H9 (cell line): ENCODE results near the gene GLDC. TPM values are rescaled to one million over a fixed set of nuclear protein-coding genes. Genes with fewer than 3 reads are reported as not detected.

Source experiments
- DNase-seq: peaks from one replicate; pipeline ENCODE4 v3.0.0-alpha.2; 2017
- H2AFZ ChIP-seq: one replicate; pipeline ENCODE4 v1.6.1; 2013; ENCODE audit warnings: mild to moderate bottlenecking, low read length, control low read depth, moderate library complexity
- H2AK5ac ChIP-seq: 2 replicates; pipeline ENCODE4 v1.6.1; 2013; ENCODE audit warnings: low read length, control low read depth, mixed read lengths; ENCODE audit not compliant: insufficient read length
- H2BK120ac ChIP-seq: one replicate; pipeline ENCODE4 v1.6.1; 2013; ENCODE audit warnings: low read depth, mild to moderate bottlenecking, low read length, control low read depth, inconsistent platforms; ENCODE audit not compliant: poor library complexity, severe bottlenecking
- H2BK12ac ChIP-seq: 2 replicates; pipeline ENCODE4 v1.6.1; 2013; ENCODE audit warnings: low read length, control low read depth, mixed read lengths, low read depth; ENCODE audit not compliant: insufficient read length
- H2BK15ac ChIP-seq: 2 replicates; pipeline ENCODE4 v1.6.1; 2013; ENCODE audit warnings: low read depth, low read length, control low read depth
- H2BK20ac ChIP-seq: one replicate; pipeline ENCODE4 v1.6.1; 2013; ENCODE audit warnings: low read depth, mild to moderate bottlenecking, low read length, control low read depth, inconsistent platforms; ENCODE audit not compliant: poor library complexity, severe bottlenecking
- H2BK5ac ChIP-seq: 2 replicates; pipeline ENCODE4 v1.6.1; 2013; ENCODE audit warnings: low read length, control low read depth, mixed read lengths; ENCODE audit not compliant: insufficient read length
- H3K14ac ChIP-seq: 2 replicates; pipeline ENCODE4 v1.6.1; 2013; ENCODE audit warnings: low read length, control low read depth; ENCODE audit not compliant: insufficient read depth
- H3K18ac ChIP-seq: 2 replicates; pipeline ENCODE4 v1.6.1; 2013; ENCODE audit warnings: low read depth, mild to moderate bottlenecking, mixed read lengths, low read length, control low read depth; ENCODE audit not compliant: insufficient read length
- H3K23ac ChIP-seq: 2 replicates; pipeline ENCODE4 v1.6.1; 2013; ENCODE audit warnings: low read length, control low read depth, mixed read lengths, low read depth; ENCODE audit not compliant: insufficient read length
- H3K23me2 ChIP-seq: 2 replicates; pipeline ENCODE4 v1.6.1; 2013; ENCODE audit warnings: low read depth, mild to moderate bottlenecking, mixed read lengths, low read length, control low read depth; ENCODE audit not compliant: insufficient read length, poor library complexity, severe bottlenecking
- H3K27ac ChIP-seq: 2 replicates; pipeline ENCODE4 v1.5.1; 2013; ENCODE audit warnings: low read length, control low read depth, mixed read lengths, low read depth; ENCODE audit not compliant: insufficient read length
- H3K27me3 ChIP-seq: 2 replicates; pipeline ENCODE4 v1.6.1; 2013; ENCODE audit warnings: low read length, control low read depth, inconsistent platforms; ENCODE audit not compliant: insufficient read depth
- H3K4ac ChIP-seq: 2 replicates; pipeline ENCODE4 v1.6.1; 2013; ENCODE audit warnings: low read depth, mild to moderate bottlenecking, control low read depth, inconsistent platforms, low read length, moderate library complexity
- H3K4me1 ChIP-seq: 2 replicates; pipeline ENCODE4 v1.6.1; 2013; ENCODE audit warnings: low read length, control low read depth, inconsistent platforms; ENCODE audit not compliant: insufficient read depth
- H3K4me2 ChIP-seq: 2 replicates; pipeline ENCODE4 v1.6.1; 2013; ENCODE audit warnings: low read length, control low read depth, mixed read lengths; ENCODE audit not compliant: insufficient read length, insufficient read depth
- H3K56ac ChIP-seq: 2 replicates; pipeline ENCODE4 v1.6.1; 2013; ENCODE audit warnings: low read depth, mild to moderate bottlenecking, mixed read lengths, low read length, control low read depth; ENCODE audit not compliant: insufficient read length
- H3K79me1 ChIP-seq: 2 replicates; pipeline ENCODE4 v1.6.1; 2013; ENCODE audit warnings: low read depth, mild to moderate bottlenecking, moderate library complexity, low read length, control low read depth, inconsistent platforms; ENCODE audit not compliant: insufficient read depth, poor library complexity, severe bottlenecking
- H3K79me2 ChIP-seq: 2 replicates; pipeline ENCODE4 v1.6.1; 2013; ENCODE audit warnings: low read length, control low read depth, inconsistent platforms; ENCODE audit not compliant: insufficient read depth
- H3K9ac ChIP-seq: 2 replicates; pipeline ENCODE4 v1.6.1; 2013; ENCODE audit warnings: low read length, control low read depth, mixed read lengths; ENCODE audit not compliant: insufficient read length; ENCODE audit errors: extremely low read depth
- H3K9me3 ChIP-seq: one replicate; pipeline ENCODE4 v1.6.1; 2013; ENCODE audit warnings: low read depth, low read length, inconsistent platforms; ENCODE audit not compliant: control insufficient read depth
- H3T11ph ChIP-seq: one replicate; pipeline ENCODE4 v1.6.1; 2013; ENCODE audit warnings: mild to moderate bottlenecking, low read length, control low read depth, inconsistent platforms
- H4K20me1 ChIP-seq: one replicate; pipeline ENCODE4 v1.6.1; 2013; ENCODE audit not compliant: control insufficient read depth, insufficient read length, insufficient read depth
- H4K5ac ChIP-seq: 2 replicates; pipeline ENCODE4 v1.6.1; 2013; ENCODE audit warnings: low read depth, mild to moderate bottlenecking, mixed read lengths, low read length, control low read depth; ENCODE audit not compliant: insufficient read length
- H4K8ac ChIP-seq: replicated peaks from 2 replicates; pipeline ENCODE4 v1.6.1; 2013; ENCODE audit warnings: low read length, control low read depth, mixed read lengths, low read depth; ENCODE audit not compliant: insufficient read length
- H4K91ac ChIP-seq: 2 replicates; pipeline ENCODE4 v1.6.1; 2013; ENCODE audit warnings: low read depth, mild to moderate bottlenecking, moderate library complexity, mixed read lengths, low read length, control low read depth; ENCODE audit not compliant: insufficient read length
- H3K27ac Mint-ChIP-seq, 3 experiments: 2 replicates in 2 of 3; 3 replicates in 1 of 3; pipeline ENCODE4 v1.8.0; 2020 to 2021; ENCODE audit warnings: mixed read lengths in 3 of 3, mild to moderate bottlenecking in 1 of 3, moderate library complexity in 1 of 3
- H3K27me3 Mint-ChIP-seq: 2 replicates; pipeline ENCODE4 v1.8.0; 2021; ENCODE audit warnings: low read depth, mild to moderate bottlenecking, moderate library complexity, mixed read lengths
- H3K36me3 Mint-ChIP-seq, 3 experiments: 2 replicates in 2 of 3; 3 replicates in 1 of 3; pipeline ENCODE4 v1.8.0; 2020 to 2021; ENCODE audit warnings: low read depth in 3 of 3, mixed read lengths in 3 of 3; ENCODE audit not compliant: insufficient read depth in 1 of 3
- H3K4me1 Mint-ChIP-seq, 2 experiments: 2 replicates each; pipeline ENCODE4 v1.8.0; 2020; ENCODE audit warnings: mixed read lengths in 2 of 2
- H3K4me3 Mint-ChIP-seq, 2 experiments: 2 replicates in 1 of 2; 3 replicates in 1 of 2; pipeline ENCODE4 v1.8.0; 2020 to 2021; ENCODE audit warnings: mild to moderate bottlenecking in 2 of 2, mixed read lengths in 2 of 2, moderate library complexity in 1 of 2
- H3K9me3 Mint-ChIP-seq, 2 experiments: 2 replicates in 1 of 2; 3 replicates in 1 of 2; pipeline ENCODE4 v1.8.0; 2020; ENCODE audit warnings: mild to moderate bottlenecking in 2 of 2, mixed read lengths in 2 of 2, moderate library complexity in 1 of 2
- WGBS: extraction: QIAGEN DNeasy Blood & Tissue Kit; methylation state at CpG from one replicate; pipeline ENCODE4 v1.1.7; 2013; ENCODE audit warnings: missing lambda C conversion rate, low lambda C conversion rate, mixed read lengths; ENCODE audit not compliant: insufficient read length; ENCODE audit errors: extremely low coverage; 5-methylcytosine and 5-hydroxymethylcytosine counted together
- total RNA-seq: library from RNA; stranded (reverse); gene quantifications from 2 replicates; pipeline ENCODE4 v1.2.1, GENCODE V29; 2021
- TF ChIP-seq, protein P1 (sequence below): fragments of 200-600 bp; sonication (generic); conservative IDR thresholded peaks from 3 replicates; pipeline ENCODE4 v1.8.0; 2021; ENCODE audit warnings: antibody characterized with exemption, mild to moderate bottlenecking

GLDC gene
- total RNA-seq, 1 experiment from 2014 or later, result 74.4 TPM

GRCh38 chr9:6495466-6495865, 150.1 kb downstream of the GLDC start:
- Histone ChIP-seq H3K14ac (no peak overlapping the region), H3K56ac (no peak overlapping the region), H3T11ph (no peak overlapping the region), H4K91ac (no peak overlapping the region), H2BK20ac (no peak overlapping the region), H3K79me1 (no peaks in the 10 kb centered on the region), H4K8ac (no peak overlapping the region), H2BK5ac (no peak overlapping the region), H3K4me2 (no peak overlapping the region), H3K9ac (no peak overlapping the region), H3K4me1 (no peaks in the 10 kb centered on the region), H3K23ac (no peak overlapping the region), H2AFZ (no peak overlapping the region), H3K27ac (no peak overlapping the region), H3K27me3 (no peaks in the 10 kb centered on the region), H4K5ac (no peak overlapping the region), H2BK15ac (no peak overlapping the region), H3K23me2 (no peaks in the 10 kb centered on the region), H2BK12ac (no peak overlapping the region), H2AK5ac (no peak overlapping the region), H4K20me1 (no peaks in the 10 kb centered on the region), H3K4ac (no peak overlapping the region), H3K18ac (no peak overlapping the region), H3K79me2 (no peaks in the 10 kb centered on the region; the same call in 1 of the 2 replicates), H3K9me3 (no peaks in the 10 kb centered on the region), H2BK120ac (no peak overlapping the region)
- TF ChIP-seq, protein P1, sequence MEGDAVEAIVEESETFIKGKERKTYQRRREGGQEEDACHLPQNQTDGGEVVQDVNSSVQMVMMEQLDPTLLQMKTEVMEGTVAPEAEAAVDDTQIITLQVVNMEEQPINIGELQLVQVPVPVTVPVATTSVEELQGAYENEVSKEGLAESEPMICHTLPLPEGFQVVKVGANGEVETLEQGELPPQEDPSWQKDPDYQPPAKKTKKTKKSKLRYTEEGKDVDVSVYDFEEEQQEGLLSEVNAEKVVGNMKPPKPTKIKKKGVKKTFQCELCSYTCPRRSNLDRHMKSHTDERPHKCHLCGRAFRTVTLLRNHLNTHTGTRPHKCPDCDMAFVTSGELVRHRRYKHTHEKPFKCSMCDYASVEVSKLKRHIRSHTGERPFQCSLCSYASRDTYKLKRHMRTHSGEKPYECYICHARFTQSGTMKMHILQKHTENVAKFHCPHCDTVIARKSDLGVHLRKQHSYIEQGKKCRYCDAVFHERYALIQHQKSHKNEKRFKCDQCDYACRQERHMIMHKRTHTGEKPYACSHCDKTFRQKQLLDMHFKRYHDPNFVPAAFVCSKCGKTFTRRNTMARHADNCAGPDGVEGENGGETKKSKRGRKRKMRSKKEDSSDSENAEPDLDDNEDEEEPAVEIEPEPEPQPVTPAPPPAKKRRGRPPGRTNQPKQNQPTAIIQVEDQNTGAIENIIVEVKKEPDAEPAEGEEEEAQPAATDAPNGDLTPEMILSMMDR, result peak; percentile 25; the same call in 1 of the 3 replicates
- H3K36me3 Mint-ChIP-seq, result peaks cover 8 to 39% (median 38%) of the 10 kb centered on the region in 3 experiments; a peak in 6 of 7 replicates
- DNase-seq, result no peak
- H3K27ac Mint-ChIP-seq, result peak overlapping the region in 1 of 3 experiments; percentile 55; a peak in 1 of 7 replicates
- peaks cover 0 to 5% of the 10 kb centered on the region in 2 experiments; a peak in 1 of 4 replicates for H3K4me1 Mint-ChIP-seq
- H3K27me3 Mint-ChIP-seq, result no peaks in the 10 kb centered on the region
- no peak overlapping the region for H3K4me3 Mint-ChIP-seq
- H3K9me3 Mint-ChIP-seq, result no peaks in the 10 kb centered on the region
- WGBS, result no CpG with 5 or more reads among the region's 1 CpG
